GM12864 (cell line): ENCODE results near the gene MAN1B1.

Experiments
- DNase-seq: peaks from one replicate; pipeline ENCODE4 v3.0.0-alpha.2; 2011; ENCODE audit warnings: low read depth
- H3K4me3 ChIP-seq: 2 replicates; pipeline ENCODE4 v1.5.1; 2011; ENCODE audit warnings: mild to moderate bottlenecking, low read depth, low read length, control low read depth
- CTCF ChIP-seq: IDR thresholded peaks from 2 replicates; pipeline ENCODE4 v1.5.1; 2011; ENCODE audit warnings: low read depth, mild to moderate bottlenecking, moderate library complexity, low read length, control low read depth, inconsistent platforms; ENCODE audit errors: missing control alignments

Gene MAN1B1

GRCh38 chr9:137157618-137158415 lies 71.0 kb downstream of the MAN1B1 start:
- no peak for TF ChIP-seq CTCF
- no peak for DNase-seq
- H3K4me3 ChIP-seq = no peak overlapping the region

GRCh38 chr9:137158625-137159024 lies 71.8 kb downstream of the MAN1B1 start:
- TF ChIP-seq CTCF = no peak
- DNase-seq = no peak
- no peak overlapping the region for H3K4me3 ChIP-seq
